Glutamatergic neuron (in vitro differentiated cells): ENCODE data around the gene ATE1. TPM values are rescaled to one million over a fixed set of nuclear protein-coding genes. Genes with fewer than 3 reads are reported as not detected.

Source experiments
- DNase-seq: peaks from one replicate; pipeline ENCODE4 v3.0.0; 2022
- H3K27ac Mint-ChIP-seq: one replicate; pipeline ENCODE4 v1.8.0; 2020; ENCODE audit warnings: mild to moderate bottlenecking, mixed read lengths, inconsistent platforms; ENCODE audit not compliant: unreplicated experiment
- H3K27me3 Mint-ChIP-seq: one replicate; pipeline ENCODE4 v1.8.0; 2020; ENCODE audit warnings: mild to moderate bottlenecking, moderate library complexity, mixed read lengths, inconsistent platforms; ENCODE audit not compliant: unreplicated experiment
- H3K36me3 Mint-ChIP-seq: one replicate; pipeline ENCODE4 v1.8.0; 2020; ENCODE audit warnings: mild to moderate bottlenecking, mixed read lengths, inconsistent platforms; ENCODE audit not compliant: unreplicated experiment
- H3K4me1 Mint-ChIP-seq: one replicate; pipeline ENCODE4 v1.8.0; 2020; ENCODE audit warnings: mild to moderate bottlenecking, low read depth, mixed read lengths, inconsistent platforms; ENCODE audit not compliant: unreplicated experiment
- H3K4me3 Mint-ChIP-seq: one replicate; pipeline ENCODE4 v1.8.0; 2020; ENCODE audit warnings: mild to moderate bottlenecking, mixed read lengths, inconsistent platforms; ENCODE audit not compliant: unreplicated experiment
- H3K9me3 Mint-ChIP-seq: one replicate; pipeline ENCODE4 v1.8.0; 2020; ENCODE audit warnings: mild to moderate bottlenecking, moderate library complexity, mixed read lengths, inconsistent platforms; ENCODE audit not compliant: unreplicated experiment
- CTCF ChIP-seq: fragments of 200-600 bp; sonication (generic); IDR thresholded peaks from one replicate; pipeline ENCODE4 v1.5.0; 2021; ENCODE audit not compliant: partially characterized antibody, unreplicated experiment
- total RNA-seq: library from RNA; stranded (reverse); fragmentation: NEBNext Ultra II Directional; extraction: Animal tissue kit (Norgen Biotek cat#: 25700); gene quantifications from one replicate; pipeline ENCODE4 v1.2.1, GENCODE V29; 2021; ENCODE audit not compliant: unreplicated experiment

ATE1 gene
- total RNA-seq, 1 donor from 2014 or later = 30.4 TPM

- H3K27me3 Mint-ChIP-seq = no peaks in the 10 kb centered on the region
- peaks cover 5% of the 10 kb centered on the region for H3K9me3 Mint-ChIP-seq
- no peaks in the 10 kb centered on the region for H3K4me1 Mint-ChIP-seq
- H3K4me3 Mint-ChIP-seq = no peak overlapping the region
- no peak overlapping the region for H3K27ac Mint-ChIP-seq
- no peak for DNase-seq
- H3K36me3 Mint-ChIP-seq = peaks cover 11% of the 10 kb centered on the region
- TF ChIP-seq CTCF = no peak
Measured at GRCh38 chr10:121751191-121751760, 176.6 kb downstream of the ATE1 start.

- Mint-ChIP-seq H3K4me1 (no peaks in the 10 kb centered on the region), H3K36me3 (no peaks in the 10 kb centered on the region), H3K27ac (no peak overlapping the region), H3K27me3 (no peaks in the 10 kb centered on the region), H3K9me3 (no peaks in the 10 kb centered on the region), H3K4me3 (no peak overlapping the region)
- no peak for TF ChIP-seq CTCF
- no peak for DNase-seq
Measured at GRCh38 chr10:121747163-121747775, 180.6 kb downstream of the ATE1 start.

GRCh38 chr10:121741248-121741792 lies 186.5 kb downstream of the ATE1 start:
- no peaks in the 10 kb centered on the region for H3K9me3 Mint-ChIP-seq
- H3K36me3 Mint-ChIP-seq = no peaks in the 10 kb centered on the region
- H3K27ac Mint-ChIP-seq = no peak overlapping the region
- no peak for TF ChIP-seq CTCF
- no peaks in the 10 kb centered on the region for H3K27me3 Mint-ChIP-seq
- DNase-seq = no peak
- H3K4me1 Mint-ChIP-seq = no peaks in the 10 kb centered on the region
- H3K4me3 Mint-ChIP-seq = no peak overlapping the region

- no peaks in the 10 kb centered on the region for H3K36me3 Mint-ChIP-seq
- no peak overlapping the region for H3K27ac Mint-ChIP-seq
- H3K9me3 Mint-ChIP-seq = no peaks in the 10 kb centered on the region
- no peak overlapping the region for H3K4me3 Mint-ChIP-seq
- no peaks in the 10 kb centered on the region for H3K27me3 Mint-ChIP-seq
- H3K4me1 Mint-ChIP-seq = no peaks in the 10 kb centered on the region
- no peak for TF ChIP-seq CTCF
- DNase-seq = no peak
Measured at GRCh38 chr10:121740069-121740468, 187.8 kb downstream of the ATE1 start.

- DNase-seq = no peak
- Mint-ChIP-seq H3K36me3 (no peaks in the 10 kb centered on the region), H3K4me1 (peaks cover 1% of the 10 kb centered on the region), H3K4me3 (no peak overlapping the region), H3K27ac (no peak overlapping the region), H3K27me3 (no peaks in the 10 kb centered on the region), H3K9me3 (no peaks in the 10 kb centered on the region)
- no peak for TF ChIP-seq CTCF
Measured at GRCh38 chr10:121739114-121739513, 188.7 kb downstream of the ATE1 start.
